Measurements from ENCODE around the gene TRAFD1.

Gene TRAFD1

GRCh38 chr12:112179341-112179740 lies 54.0 kb downstream of the TRAFD1 start:
- DNase-seq, result no peak

- peak; percentile 10 for DNase-seq
Measured at GRCh38 chr12:112179916-112180315, 54.6 kb downstream of the TRAFD1 start.

GRCh38 chr12:112180422-112180821 lies 55.1 kb downstream of the TRAFD1 start:
- DNase-seq, result no peak

GRCh38 chr12:112182499-112182898 lies 57.1 kb downstream of the TRAFD1 start:
- no peak for DNase-seq

- DNase-seq, result no peak
Measured at GRCh38 chr12:112183141-112184021, 58.0 kb downstream of the TRAFD1 start.

GRCh38 chr12:112184056-112184887 lies 58.9 kb downstream of the TRAFD1 start:
- no peak for DNase-seq

GRCh38 chr12:112185093-112185923 lies 59.9 kb downstream of the TRAFD1 start:
- no peak for DNase-seq

GRCh38 chr12:112188130-112188830 lies 62.9 kb downstream of the TRAFD1 start:
- DNase-seq, result no peak

- no peak for DNase-seq
Measured at GRCh38 chr12:112190231-112191025, 65.1 kb downstream of the TRAFD1 start.

- no peak for DNase-seq
Measured at GRCh38 chr12:112191201-112191600, 65.8 kb downstream of the TRAFD1 start.

- no peak for DNase-seq
Measured at GRCh38 chr12:112191840-112192321, 66.5 kb downstream of the TRAFD1 start.

GRCh38 chr12:112192475-112192874 lies 67.1 kb downstream of the TRAFD1 start:
- DNase-seq, result no peak

- no peak for DNase-seq
Measured at GRCh38 chr12:112194601-112195247, 69.4 kb downstream of the TRAFD1 start.

- no peak for DNase-seq
Measured at GRCh38 chr12:112196196-112196875, 71.0 kb downstream of the TRAFD1 start.

- peak; percentile 22 for DNase-seq
Measured at GRCh38 chr12:112198120-112198733, 72.9 kb downstream of the TRAFD1 start.

- DNase-seq, result no peak
Measured at GRCh38 chr12:112199136-112199535, 73.8 kb downstream of the TRAFD1 start.
